Measurements from ENCODE around the gene C14orf119. TPM values are rescaled to one million over a fixed set of nuclear protein-coding genes. Genes with fewer than 3 reads are reported as not detected.

The C14orf119 gene
- polyA plus RNA-seq, 3 donors: 17.5 to 110 (median 106) TPM

- no peaks in the 10 kb centered on the region for H3K36me3 ChIP-seq (replicated peaks in 1 of 2; ENCODE audit: control insufficient read depth in 1 of 2, insufficient read depth in 2 of 2, low read length in 2 of 2)
- peak overlapping the region; percentile 88 to 94 (median 92) for H3K27ac Mint-ChIP-seq
- H2AFZ ChIP-seq (ENCODE audit: insufficient read depth, low read depth, low read length, poor library complexity, severe bottlenecking): peak overlapping the region; percentile 73
- peaks cover 68% of the 10 kb centered on the region for H3K4me1 Mint-ChIP-seq
- peaks cover 0 to 4% of the 10 kb centered on the region in 2 donors for H3K36me3 Mint-ChIP-seq
- peak overlapping the region; percentile 67 for H3K9ac ChIP-seq (ENCODE audit: insufficient read depth, low read length, poor library complexity, severe bottlenecking)
- H3K4me3 Mint-ChIP-seq: peak overlapping the region; percentile 73 to 91
- H3K79me2 ChIP-seq (ENCODE audit: insufficient read depth, low read length): peaks cover 35% of the 10 kb centered on the region
- H3K4me2 ChIP-seq (replicated peaks; ENCODE audit: extremely low read depth, low read length, poor library complexity, severe bottlenecking): peak overlapping the region; percentile 73
- no peaks in the 10 kb centered on the region for H4K20me1 ChIP-seq (ENCODE audit: insufficient read depth, low read length)
- no peaks in the 10 kb centered on the region for H3K9me3 ChIP-seq (replicated peaks in 1 of 2; ENCODE audit: control insufficient read depth in 1 of 2, insufficient read depth in 1 of 2, low read length in 2 of 2)
- H3K27me3 ChIP-seq (ENCODE audit: control insufficient read depth in 2 of 2, insufficient read depth in 2 of 2, low read length in 2 of 2): no peaks in the 10 kb centered on the region
- WGBS (ENCODE audit: insufficient coverage): 19% methylated on average over 11 of the region's 16 CpGs
- H3K27me3 Mint-ChIP-seq (ENCODE audit: low read depth in 3 of 3): peaks cover 0 to 2% (median 0%) of the 10 kb centered on the region in 3 donors
- intact Hi-C loops (cut with micrococcal nuclease): loop anchor here (1.0 to 2.0 kb wide), 2 partner anchors 65 to 68 kb away; no protein-coding TSS in a partner anchor
- no peak for TF ChIP-seq CTCF (IDR thresholded peaks at IDR 0.05)
- peaks cover 47 to 61% of the 10 kb centered on the region in 2 donors for H3K4me1 ChIP-seq (ENCODE audit: control insufficient read depth in 1 of 2, insufficient read depth in 2 of 2, low read length in 2 of 2)
- DNase-seq: peak; percentile 59 to 74 (median 62)
- peak overlapping the region; percentile 73 to 88 for H3K27ac ChIP-seq (ENCODE audit: low read depth in 1 of 2, low read length in 2 of 2)
- H3K4me3 ChIP-seq (replicated peaks in 1 of 3; ENCODE audit: low read depth in 2 of 3, low read length in 3 of 3): peak overlapping the region; percentile 1 to 65 (median 1)
- H3K9me3 Mint-ChIP-seq: no peaks in the 10 kb centered on the region
Observed at GRCh38 chr14:23119363-23120327, 24.3 kb downstream of the C14orf119 start.

GRCh38 chr14:23120541-23121251, 25.4 kb downstream of the C14orf119 start:
- intact Hi-C loops (cut with micrococcal nuclease): loop anchor here (1.0 to 2.0 kb wide), 2 partner anchors 64 to 67 kb away; no protein-coding TSS in a partner anchor
- H3K4me3 Mint-ChIP-seq: peak overlapping the region in 1 of 2 donors; percentile 74
- H3K27me3 Mint-ChIP-seq (ENCODE audit: low read depth in 3 of 3): peaks cover 0 to 2% (median 0%) of the 10 kb centered on the region in 3 donors
- H3K9ac ChIP-seq (ENCODE audit: insufficient read depth, low read length, poor library complexity, severe bottlenecking): no peak overlapping the region
- peak; percentile 85 to 91 (median 89) for DNase-seq
- peak overlapping the region; percentile 73 for H2AFZ ChIP-seq (ENCODE audit: insufficient read depth, low read depth, low read length, poor library complexity, severe bottlenecking)
- no peaks in the 10 kb centered on the region for H3K27me3 ChIP-seq (ENCODE audit: control insufficient read depth in 2 of 2, insufficient read depth in 2 of 2, low read length in 2 of 2)
- peaks cover 35% of the 10 kb centered on the region for H3K79me2 ChIP-seq (ENCODE audit: insufficient read depth, low read length)
- H3K36me3 ChIP-seq (replicated peaks in 1 of 2; ENCODE audit: control insufficient read depth in 1 of 2, insufficient read depth in 2 of 2, low read length in 2 of 2): no peaks in the 10 kb centered on the region
- WGBS (ENCODE audit: insufficient coverage): 0% methylated on average over 3 of the region's 9 CpGs
- peak overlapping the region in 1 of 3 experiments; percentile 65 for H3K4me3 ChIP-seq (replicated peaks in 1 of 3; ENCODE audit: low read depth in 2 of 3, low read length in 3 of 3)
- no peaks in the 10 kb centered on the region for H4K20me1 ChIP-seq (ENCODE audit: insufficient read depth, low read length)
- peak overlapping the region; percentile 73 for H3K4me2 ChIP-seq (replicated peaks; ENCODE audit: extremely low read depth, low read length, poor library complexity, severe bottlenecking)
- H3K9me3 ChIP-seq (replicated peaks in 1 of 2; ENCODE audit: control insufficient read depth in 1 of 2, insufficient read depth in 1 of 2, low read length in 2 of 2): no peaks in the 10 kb centered on the region
- peak; percentile 99 for TF ChIP-seq CTCF (IDR thresholded peaks at IDR 0.05)
- H3K4me1 Mint-ChIP-seq: peaks cover 59% of the 10 kb centered on the region
- H3K27ac Mint-ChIP-seq: peak overlapping the region; percentile 88 to 94 (median 92)
- peak overlapping the region; percentile 73 to 88 for H3K27ac ChIP-seq (ENCODE audit: low read depth in 1 of 2, low read length in 2 of 2)
- peaks cover 36 to 50% of the 10 kb centered on the region in 2 donors for H3K4me1 ChIP-seq (ENCODE audit: control insufficient read depth in 1 of 2, insufficient read depth in 2 of 2, low read length in 2 of 2)
- H3K36me3 Mint-ChIP-seq: peaks cover 0 to 4% of the 10 kb centered on the region in 2 donors
- no peaks in the 10 kb centered on the region for H3K9me3 Mint-ChIP-seq

Measured in CD14-positive monocyte (primary cell).